K562 (cell line): Measurements from ENCODE around the gene DTX3. TPM values are rescaled to one million over a fixed set of nuclear protein-coding genes. Genes with fewer than 3 reads are reported as not detected.

Experiments
- ATAC-seq: fragments of 200-7000 bp; cut with Tn5 transposase; 3 replicates; pipeline ENCODE4 v1.9.1; 2020; ENCODE audit warnings: moderate library complexity
- BruUV-seq: library from RNA; stranded (reverse); fragments of 400-500 nt; replicated peaks from 2 replicates; lab custom pipeline; 2021; lab: Mats Ljungman, UMichigan
- CTCF ChIA-PET: fragments of 300-600 bp; formaldehyde crosslinking; extraction: SDS; loops from one replicate; lab custom pipeline; 2021; ENCODE audit warnings: low intra/inter-chr PET ratio; lab: Yijun Ruan, JAX
- POLR2A ChIA-PET: fragments of 300-600, 350-650 bp; sonication (Branson Sonifier 250); formaldehyde crosslinking; extraction: SDS; loops from one replicate; lab custom pipeline; 2021; ENCODE audit warnings: antibody characterized with exemption, inconsistent platforms; lab: Yijun Ruan, JAX
- DNase-seq, 4 experiments: peaks; one replicate each; pipeline versions ENCODE4 v3.0.0 to v3.0.0-alpha.2; 2011 to 2018; ENCODE audit warnings: low spot score in 3 of 4, mixed read lengths in 3 of 4; ENCODE audit errors: extremely low read depth in 1 of 4
- FAIRE-seq: peaks from 2 replicates; lab custom pipeline; 2011; peaks lifted over from hg19 to GRCh38; lab: Jason Lieb, UNC
- H2AFZ ChIP-seq: 2 replicates; pipeline ENCODE4 v1.6.0; 2011; ENCODE audit warnings: low read depth, low read length, control low read depth, inconsistent platforms
- H3K27ac ChIP-seq: fragments of 200-600 bp; 3 replicates; pipeline ENCODE4 v1.8.0; 2011; ENCODE audit warnings: low read depth, mild to moderate bottlenecking, control low read depth, inconsistent platforms, low read length, moderate library complexity, mixed read lengths; ENCODE audit errors: extremely low read depth
- H3K27me3 ChIP-seq, 2 experiments: fragments of 300-600 bp in 1 of 2; 2 replicates in 1 of 2; 3 replicates in 1 of 2; pipeline versions ENCODE4 v1.6.0 to v1.8.0; 2011; ENCODE audit warnings: inconsistent platforms in 2 of 2, low read length in 2 of 2, mild to moderate bottlenecking in 1 of 2, mixed read lengths in 1 of 2, moderate library complexity in 1 of 2; ENCODE audit not compliant: control insufficient read depth in 2 of 2, insufficient read depth in 2 of 2
- H3K36me3 ChIP-seq: fragments of 300-600 bp; 3 replicates; pipeline ENCODE4 v1.8.0; 2011; ENCODE audit warnings: mild to moderate bottlenecking, low read length, inconsistent platforms; ENCODE audit not compliant: control insufficient read depth, insufficient read depth
- H3K4me1 ChIP-seq, 2 experiments: fragments of 200-600 bp in 1 of 2; replicated peaks in 1 of 2; 2 replicates in 1 of 2; 3 replicates in 1 of 2; pipeline versions ENCODE4 v1.5.1 to v1.8.0; 2011; ENCODE audit warnings: inconsistent platforms in 2 of 2, low read length in 2 of 2, mild to moderate bottlenecking in 1 of 2, mixed read lengths in 1 of 2, moderate library complexity in 1 of 2; ENCODE audit not compliant: control insufficient read depth in 2 of 2, insufficient read depth in 2 of 2
- H3K4me2 ChIP-seq: 2 replicates; pipeline ENCODE4 v1.6.1; 2011; ENCODE audit warnings: low read length, control low read depth, inconsistent platforms, mixed read lengths; ENCODE audit not compliant: insufficient read depth
- H3K4me3 ChIP-seq: fragments of 200-600 bp; sonication (generic), shearing (Covaris generic); 2 replicates; pipeline ENCODE4 v1.5.1; 2016; ENCODE audit warnings: control low read depth, inconsistent platforms
- H3K79me2 ChIP-seq: fragments of 200-600 bp; 3 replicates; pipeline ENCODE4 v1.8.0; 2011; ENCODE audit warnings: low read length, inconsistent platforms; ENCODE audit not compliant: control insufficient read depth, insufficient read depth
- H3K9ac ChIP-seq, 2 experiments: 2 replicates each; pipeline versions ENCODE4 v1.6.0 to v1.6.1; 2011; ENCODE audit warnings: low read depth in 2 of 2, low read length in 2 of 2, control low read depth in 1 of 2, inconsistent platforms in 1 of 2, mild to moderate bottlenecking in 1 of 2, mixed read lengths in 1 of 2; ENCODE audit not compliant: insufficient read depth in 1 of 2
- H3K9me1 ChIP-seq: one replicate; pipeline ENCODE4 v1.6.0; 2011; ENCODE audit warnings: inconsistent platforms, mild to moderate bottlenecking, low read length, moderate library complexity; ENCODE audit not compliant: control insufficient read depth, insufficient read depth
- H3K9me3 ChIP-seq: replicated peaks from 2 replicates; pipeline ENCODE4 v1.5.1; 2011; ENCODE audit warnings: low read depth, low read length, inconsistent platforms; ENCODE audit not compliant: control insufficient read depth, insufficient read depth
- H4K20me1 ChIP-seq: replicated peaks from 2 replicates; pipeline ENCODE4 v1.6.1; 2011; ENCODE audit warnings: low read length, inconsistent platforms, mixed read lengths; ENCODE audit not compliant: control insufficient read depth, insufficient read depth
- ASH1L ChIP-seq: fragments of 450-650 bp; IDR thresholded peaks from 2 replicates; pipeline ENCODE4 v1.6.1; 2018; ENCODE audit warnings: borderline replicate concordance, mild to moderate bottlenecking, low read depth; ENCODE audit not compliant: partially characterized antibody
- BACH1 ChIP-seq: fragments of 200-800 bp; sonication (Bioruptor generic); IDR thresholded peaks from 2 replicates; pipeline ENCODE4 v1.6.1; 2016; ENCODE audit warnings: missing genetic modification characterization, missing compliant biosample characterization
- BRCA1 ChIP-seq, 2 experiments: fragments of 450-650 bp in 1 of 2; sonication (generic) in 1 of 2; formaldehyde crosslinking in 1 of 2; IDR thresholded peaks; 2 replicates each; pipeline versions ENCODE4 v1.5.0 to v1.6.1; 2017 to 2020; ENCODE audit warnings: mild to moderate bottlenecking in 1 of 2, missing genetic modification reagents in 1 of 2
- ESRRB ChIP-seq: fragments of 250-450 bp; sonication (Bioruptor Pico); IDR thresholded peaks from 2 replicates; pipeline ENCODE4 v1.5.0; 2020; ENCODE audit warnings: mild to moderate bottlenecking, moderate library complexity, borderline replicate concordance
- GTF2A2 ChIP-seq: IDR thresholded peaks from 2 replicates; pipeline ENCODE4 v1.6.1; 2016; ENCODE audit warnings: mild to moderate bottlenecking, missing genetic modification characterization, missing compliant biosample characterization
- NFIC ChIP-seq: fragments of 450-650 bp; IDR thresholded peaks from 2 replicates; pipeline ENCODE4 v1.6.1; 2017; ENCODE audit warnings: mild to moderate bottlenecking, inconsistent platforms
- THRAP3 ChIP-seq: fragments of 450-650 bp; IDR thresholded peaks from 2 replicates; pipeline ENCODE4 v1.6.1; 2016; ENCODE audit warnings: mild to moderate bottlenecking, inconsistent platforms, borderline replicate concordance
- WGBS: fragments of 100-300 bp; shearing (Covaris generic); methylation state at CpG from one replicate; pipeline ENCODE4 v1.1.6; 2016; ENCODE audit warnings: low coverage, mixed read lengths; ENCODE audit not compliant: insufficient coverage; ENCODE audit errors: missing lambda C conversion rate; 5-methylcytosine and 5-hydroxymethylcytosine counted together
- in situ Hi-C: fragments of 300-500 bp; cut with MboI; formaldehyde crosslinking; loops from 4 replicates; pipeline ENCODE4 v1.15.0; 2018; ENCODE audit warnings: inconsistent platforms, mixed read lengths
- intact Hi-C: fragments of 100-400 bp; cut with micrococcal nuclease; formaldehyde crosslinking; loops from 2 replicates; pipeline ENCODE4 v1.14.2; 2022
- polyA plus RNA-seq, 8 experiments: library from polyadenylated mRNA; depleted of rRNA in 4 of 8; stranded (reverse) in 5 of 8; unstranded in 3 of 8; fragments of >200 nt; fragmentation: Nextera tagmentation in 2 of 8; fragmentation: Illumina TruSeq in 1 of 8; extraction: Ambion mirVana in 2 of 8; extraction: Trizol in 1 of 8; gene quantifications; 2 replicates each; pipeline versions ENCODE4 v1.2.1 to v1.2.3, GENCODE V29; 2011 to 2014; ENCODE audit warnings: inconsistent platforms in 1 of 8, missing spikeins in 1 of 8
- total RNA-seq, 7 experiments: library from RNA; depleted of rRNA in 6 of 7; stranded (reverse); fragments of >200 nt in 6 of 7; fragmentation: Illumina TruSeq in 2 of 7; extraction: Trizol in 2 of 7; gene quantifications; 2 replicates each; pipeline versions ENCODE4 v1.2.1 to v1.2.3, GENCODE V29; 2011 to 2021; ENCODE audit warnings: low replicate concordance in 1 of 7

Gene DTX3
- total and polyA plus RNA-seq, 9 of the 15 experiments (the other 6 are each of a cell fraction or from before 2014, with no cell fraction given): 0.03 to 0.09 (median 0.06) TPM; not detected in 6

GRCh38 chr12:57609781-57610553, 5.3 kb downstream of the DTX3 start:
- 70% methylated on average over 20 of the region's 34 CpGs for WGBS
- no peak for ATAC-seq
- no peak for TF ChIP-seq THRAP3
- TF ChIP-seq, all 486 proteins: peak for 0
- peak overlapping the region; percentile 61 to 91; a peak in 3 of 4 replicates for H3K9ac ChIP-seq
- H3K27me3 ChIP-seq: no peaks in the 10 kb centered on the region
- H3K4me3 ChIP-seq: no peak overlapping the region
- FAIRE-seq (no peak), DNase-seq (no peak)
- H3K4me2 ChIP-seq: no peak overlapping the region; the same call in 1 of the 2 replicates
- H4K20me1 ChIP-seq: no peaks in the 10 kb centered on the region
- peaks cover 54 to 65% of the 10 kb centered on the region in 2 experiments for H3K4me1 ChIP-seq
- peak overlapping the region; percentile 56; the same call in 1 of the 3 replicates for H3K27ac ChIP-seq
- ChIA-PET CTCF (no interaction called here), POLR2A (interaction anchor here (0.7 to 1.2 kb wide), 4 partner anchors 10 to 63 kb away, joined by 3 to 6 read pairs (median 4); no protein-coding TSS in a partner anchor)
- H3K9me1 ChIP-seq: peaks cover 4% of the 10 kb centered on the region
- H3K36me3 ChIP-seq: peaks cover under 1% of the 10 kb centered on the region; the same call in 1 of the 3 replicates
- in situ Hi-C loops: no loop called here
- H3K9me3 ChIP-seq: no peaks in the 10 kb centered on the region
- peaks cover 2% of the 10 kb centered on the region; the same call in 2 of the 3 replicates for H3K79me2 ChIP-seq
- BruUV-seq: no TSS peak
- H2AFZ ChIP-seq: peak overlapping the region; percentile 97
- intact Hi-C loops: no loop called here

- no peak for TF ChIP-seq ESRRB (CRISPR knock-in tag)
- TF ChIP-seq BACH1 (tag): no peak
- no peak for TF ChIP-seq GTF2A2
- TF ChIP-seq BRCA1 (IDR thresholded peaks at IDR 0.05): no peak
- TF ChIP-seq BRCA1 (CRISPR knock-in tag; IDR thresholded peaks at IDR 0.05): no peak
- no peak for TF ChIP-seq ASH1L
- TF ChIP-seq NFIC: peak; percentile 58
- TF ChIP-seq, all 486 proteins: peak for 1
- Histone ChIP-seq H4K20me1 (no peaks in the 10 kb centered on the region), H3K27ac (peak overlapping the region; percentile 72; the same call in 2 of the 3 replicates), H3K36me3 (peaks cover 7% of the 10 kb centered on the region; the same call in 2 of the 3 replicates), H3K4me2 (peak overlapping the region; percentile 68), H3K79me2 (peaks cover 2% of the 10 kb centered on the region; the same call in 2 of the 3 replicates), H3K9me3 (no peaks in the 10 kb centered on the region), H3K4me1 (peaks cover 54 to 62% of the 10 kb centered on the region in 2 experiments), H3K27me3 (no peaks in the 10 kb centered on the region), H3K9ac (peak overlapping the region; percentile 69 to 91; a peak in 3 of 4 replicates), H3K9me1 (peaks cover 4% of the 10 kb centered on the region), H3K4me3 (peak overlapping the region; percentile 65; the same call in 1 of the 2 replicates), H2AFZ (peak overlapping the region; percentile 90)
- in situ Hi-C loops (no loop called here), intact Hi-C loops (no loop called here)
- 70% methylated on average over 19 of the region's 29 CpGs for WGBS
- CTCF ChIA-PET: no interaction called here
- DNase-seq (no peak), FAIRE-seq (no peak), ATAC-seq (no peak)
- BruUV-seq: no TSS peak
- POLR2A ChIA-PET: interaction anchor here (0.6 to 1.2 kb wide), 5 partner anchors 10 to 95 kb away, joined by 3 to 4 read pairs (median 3); partner anchors contain the start of gene DDIT3
Measured at GRCh38 chr12:57610554-57611107, 6.0 kb downstream of the DTX3 start.
